IMR-90 (cell line): Measurements from ENCODE around the gene TBC1D22A. TPM values are rescaled to one million over a fixed set of nuclear protein-coding genes. Genes with fewer than 3 reads are reported as not detected.

ENCODE experiments used
- ATAC-seq: fragments of 200-7000 bp; cut with Tn5 transposase; 2 replicates; pipeline ENCODE4 v1.9.1; 2020; ENCODE audit warnings: low read depth, mild to moderate bottlenecking, moderate library complexity
- BruUV-seq: library from RNA; stranded (reverse); fragments of 400-500 nt; replicated peaks from 2 replicates; lab custom pipeline; 2021; lab: Mats Ljungman, UMichigan
- CTCF ChIA-PET: fragments of 300-600 bp; formaldehyde crosslinking; extraction: SDS; loops from one replicate; lab custom pipeline; 2021; ENCODE audit warnings: antibody characterized with exemption; lab: Yijun Ruan, JAX
- POLR2A ChIA-PET: fragments of 300-600 bp; sonication (Branson Sonifier 250); formaldehyde crosslinking; loops from one replicate; lab custom pipeline; 2022; ENCODE audit warnings: antibody characterized with exemption; ENCODE audit not compliant: unreplicated experiment; lab: Charles Lee
- DNase-seq: peaks from one replicate; pipeline ENCODE4 v3.0.0; 2013
- H2AFZ ChIP-seq: replicated peaks from 2 replicates; pipeline ENCODE3; 2013; ENCODE audit warnings: low read length, mild to moderate bottlenecking; ENCODE audit not compliant: poor library complexity
- H2AK5ac ChIP-seq: 2 replicates; pipeline ENCODE4 v1.6.1; 2013; ENCODE audit warnings: low read depth, low read length, inconsistent platforms
- H2AK9ac ChIP-seq: replicated peaks from 2 replicates; pipeline ENCODE3; 2013; ENCODE audit warnings: mild to moderate bottlenecking, low read depth, low read length, moderate library complexity; ENCODE audit not compliant: poor library complexity
- H2BK120ac ChIP-seq: 2 replicates; pipeline ENCODE4 v1.6.1; 2013; ENCODE audit warnings: low read depth, low read length, inconsistent platforms
- H2BK15ac ChIP-seq: 3 replicates; pipeline ENCODE4 v1.6.1; 2013; ENCODE audit warnings: low read depth, low read length, inconsistent platforms
- H2BK20ac ChIP-seq: 2 replicates; pipeline ENCODE4 v1.6.1; 2013; ENCODE audit warnings: low read depth, mild to moderate bottlenecking, inconsistent platforms, low read length, moderate library complexity
- H2BK5ac ChIP-seq: 2 replicates; pipeline ENCODE4 v1.6.1; 2013; ENCODE audit warnings: mild to moderate bottlenecking, low read depth, low read length, inconsistent platforms; ENCODE audit not compliant: poor library complexity, severe bottlenecking
- H3K14ac ChIP-seq: replicated peaks from 2 replicates; pipeline ENCODE4 v1.6.1; 2013; ENCODE audit warnings: low read depth, low read length, inconsistent platforms
- H3K18ac ChIP-seq: 2 replicates; pipeline ENCODE4 v1.6.1; 2013; ENCODE audit warnings: low read depth, low read length, control low read depth
- H3K23ac ChIP-seq: 2 replicates; pipeline ENCODE4 v1.6.1; 2013; ENCODE audit warnings: low read depth, low read length, inconsistent platforms
- H3K27ac ChIP-seq: 2 replicates; pipeline ENCODE4 v1.5.1; 2013; ENCODE audit warnings: mild to moderate bottlenecking, control low read depth, low read length; ENCODE audit not compliant: insufficient read depth
- H3K27me3 ChIP-seq: 2 replicates; pipeline ENCODE4 v1.6.1; 2013; ENCODE audit warnings: low read length; ENCODE audit not compliant: control insufficient read depth, insufficient read depth
- H3K36me3 ChIP-seq: 2 replicates; pipeline ENCODE4 v1.6.1; 2013; ENCODE audit warnings: low read length, mixed read lengths; ENCODE audit not compliant: control insufficient read depth, insufficient read depth
- H3K4ac ChIP-seq: 2 replicates; pipeline ENCODE4 v1.6.1; 2013; ENCODE audit warnings: low read depth, low read length, inconsistent platforms
- H3K4me1 ChIP-seq: 2 replicates; pipeline ENCODE4 v1.6.1; 2013; ENCODE audit warnings: low read length, mixed read lengths; ENCODE audit not compliant: control insufficient read depth, insufficient read depth
- H3K4me2 ChIP-seq: 2 replicates; pipeline ENCODE4 v1.6.1; 2013; ENCODE audit warnings: low read depth, mild to moderate bottlenecking, control low read depth, low read length, moderate library complexity
- H3K4me3 ChIP-seq: 2 replicates; pipeline ENCODE4 v1.5.1; 2013; ENCODE audit warnings: low read depth, mild to moderate bottlenecking, control low read depth, low read length, moderate library complexity; ENCODE audit not compliant: insufficient read depth
- H3K56ac ChIP-seq: 2 replicates; pipeline ENCODE4 v1.6.1; 2013; ENCODE audit warnings: low read length, inconsistent platforms; ENCODE audit not compliant: insufficient read depth; ENCODE audit errors: extremely low read depth
- H3K79me1 ChIP-seq, 2 experiments: 2 replicates each; pipeline ENCODE4 v1.6.1; 2013; ENCODE audit warnings: low read length in 2 of 2, inconsistent platforms in 1 of 2, low read depth in 1 of 2
- H3K9ac ChIP-seq: 2 replicates; pipeline ENCODE4 v1.6.1; 2013; ENCODE audit warnings: low read depth, low read length, control low read depth
- H3K9me1 ChIP-seq: 2 replicates; pipeline ENCODE4 v1.6.1; 2013; ENCODE audit warnings: low read length, inconsistent platforms; ENCODE audit not compliant: insufficient read depth
- H3K9me3 ChIP-seq: 2 replicates; pipeline ENCODE4 v1.6.1; 2013; ENCODE audit warnings: low read length; ENCODE audit not compliant: control insufficient read depth, insufficient read depth
- H4K20me1 ChIP-seq: 2 replicates; pipeline ENCODE4 v1.6.1; 2013; ENCODE audit warnings: low read length, inconsistent platforms; ENCODE audit not compliant: insufficient read depth
- H4K5ac ChIP-seq: 2 replicates; pipeline ENCODE4 v1.6.1; 2013; ENCODE audit warnings: mild to moderate bottlenecking, low read depth, low read length, control low read depth
- H4K8ac ChIP-seq, 2 experiments: 2 replicates each; pipeline ENCODE4 v1.6.1; 2013; ENCODE audit warnings: low read depth in 2 of 2, low read length in 2 of 2, control low read depth in 1 of 2, inconsistent platforms in 1 of 2
- H4K91ac ChIP-seq: 2 replicates; pipeline ENCODE4 v1.6.1; 2013; ENCODE audit warnings: low read depth, low read length, inconsistent platforms; ENCODE audit not compliant: insufficient read depth
- BHLHE40 ChIP-seq: fragments of 150-350 bp; IDR thresholded peaks from 2 replicates; pipeline ENCODE4 v1.6.1; 2016; ENCODE audit warnings: mild to moderate bottlenecking, low read depth, low read length
- CEBPB ChIP-seq: IDR thresholded peaks from 2 replicates; pipeline ENCODE4 v1.6.1; 2012; ENCODE audit warnings: low read depth, low read length, improper control_type of control experiment
- CHD1 ChIP-seq: IDR thresholded peaks from 2 replicates; pipeline ENCODE4 v1.6.1; 2012; ENCODE audit warnings: low read depth, low read length, improper control_type of control experiment
- FOS ChIP-seq: fragments of 150-350 bp; IDR thresholded peaks from 2 replicates; pipeline ENCODE4 v1.6.1; 2016; ENCODE audit warnings: low read depth, low read length
- NFE2L2 ChIP-seq: fragments of 150-350 bp; IDR thresholded peaks from 2 replicates; pipeline ENCODE4 v1.6.1; 2016; ENCODE audit warnings: low read depth, mild to moderate bottlenecking, low read length
- RFX5 ChIP-seq: IDR thresholded peaks from 2 replicates; pipeline ENCODE4 v1.8.0; 2012; ENCODE audit warnings: low read depth, mild to moderate bottlenecking, low read length, moderate library complexity
- SMC3 ChIP-seq: fragments of 150-350 bp; IDR thresholded peaks from 2 replicates; pipeline ENCODE4 v1.6.1; 2016; ENCODE audit warnings: low read depth, mild to moderate bottlenecking, antibody characterized with exemption, low read length, moderate library complexity
- WGBS, 2 experiments: methylation state at CpG; one replicate each; pipeline versions ENCODE4 v1.1.5 to v1.1.7; 2013; ENCODE audit warnings: missing lambda C conversion rate in 2 of 2; ENCODE audit not compliant: insufficient read length in 1 of 2; ENCODE audit errors: extremely low coverage in 2 of 2; 5-methylcytosine and 5-hydroxymethylcytosine counted together
- dilution Hi-C: fragments of 300-500 bp; cut with HindIII; formaldehyde crosslinking; loops from one replicate; pipeline ENCODE4 v1.14.3; 2018; ENCODE audit warnings: low sequenced_read_pairs; ENCODE audit not compliant: unreplicated experiment
- in situ Hi-C: fragments of 300-500 bp; cut with MboI; formaldehyde crosslinking; loops from 3 replicates; pipeline ENCODE4 v1.14.3; 2019; ENCODE audit warnings: low sequenced_read_pairs, inconsistent platforms, mixed read lengths
- intact Hi-C: fragments of 100-400 bp; cut with micrococcal nuclease; formaldehyde crosslinking; loops from 2 replicates; pipeline ENCODE4 v1.10.0; 2022
- polyA plus RNA-seq, 3 experiments: library from polyadenylated mRNA; depleted of rRNA; stranded (reverse); fragments of >200 nt; gene quantifications; 2 replicates each; pipeline ENCODE4 v1.2.3, GENCODE V29; 2012; ENCODE audit warnings: low replicate concordance in 1 of 3
- total RNA-seq: library from RNA; depleted of rRNA; stranded (reverse); fragments of >200 nt; gene quantifications from 2 replicates; pipeline ENCODE4 v1.2.3, GENCODE V29; 2012

Gene TBC1D22A
- total and polyA plus RNA-seq, 2 of the 4 experiments (the other 2 are of a cell fraction), result 9.0 to 16.7 TPM

- H2AFZ ChIP-seq, result no peak overlapping the region
- in situ Hi-C loops, result no loop called here
- intact Hi-C loops, result no loop called here
- WGBS, 2 experiments, result 88% methylated on average over 1 of the region's 6 CpGs; no CpG with 5 or more reads in 1 of the 2 experiments
- no peaks in the 10 kb centered on the region for H3K27me3 ChIP-seq
- no peak overlapping the region for H2BK15ac ChIP-seq
- H3K56ac ChIP-seq, result no peak overlapping the region
- ATAC-seq, result no peak
- no peak overlapping the region for H2BK120ac ChIP-seq
- no peak overlapping the region for H4K8ac ChIP-seq
- H3K36me3 ChIP-seq, result peaks cover 11% of the 10 kb centered on the region
- H3K9ac ChIP-seq, result no peak overlapping the region
- no peak overlapping the region for H3K23ac ChIP-seq
- CTCF ChIA-PET, result no interaction called here
- H3K18ac ChIP-seq, result no peak overlapping the region
- no peak overlapping the region for H3K4me3 ChIP-seq
- no peak overlapping the region for H3K4ac ChIP-seq
- no peak overlapping the region for H2AK5ac ChIP-seq
- no peak overlapping the region for H4K5ac ChIP-seq
- no peak for DNase-seq
- H3K9me1 ChIP-seq, result peaks cover 11% of the 10 kb centered on the region
- no peak overlapping the region for H3K27ac ChIP-seq
- no peak overlapping the region for H3K14ac ChIP-seq
- no TSS peak for BruUV-seq
- POLR2A ChIA-PET, result no interaction called here
- H3K79me1 ChIP-seq, result peaks cover 3 to 7% of the 10 kb centered on the region in 2 experiments; a peak in 3 of 4 replicates
- no peaks in the 10 kb centered on the region for H3K4me1 ChIP-seq
- dilution Hi-C loops, result no loop called here
- H4K91ac ChIP-seq, result no peak overlapping the region
- H3K4me2 ChIP-seq, result no peak overlapping the region
- TF ChIP-seq RFX5, result no peak
- no peak for TF ChIP-seq SMC3
- no peak for TF ChIP-seq CHD1
- no peak for TF ChIP-seq BHLHE40
- TF ChIP-seq CEBPB, result no peak
- TF ChIP-seq NFE2L2, result no peak
- TF ChIP-seq FOS, result no peak
- peaks cover 6% of the 10 kb centered on the region; the same call in 1 of the 2 replicates for H4K20me1 ChIP-seq
- no peak overlapping the region for H2BK20ac ChIP-seq
- H3K9me3 ChIP-seq, result peaks cover 2% of the 10 kb centered on the region; the same call in 1 of the 2 replicates
- H2BK5ac ChIP-seq, result no peak overlapping the region
- no peak overlapping the region for H2AK9ac ChIP-seq
These were observed 155.7 kb downstream of the TBC1D22A start for GRCh38 chr22:46918197-46918596.
